Stimulated activated CD8-positive, alpha-beta memory T cell treated with anti-CD3 and anti-CD28 coated beads, Interleukin-15, amount 100 ng/mL, for 1 hour (primary cell): Measurements from ENCODE around the gene SPINDOC.
"Not testable (repeated sequence)": the region's sequence is repeated elsewhere in the genome, so short reads cannot be mapped to it uniquely, and the experiment has no call there.

Source experiments
- DNase-seq: peaks from one replicate; pipeline ENCODE4 v3.0.0-alpha.2; 2020; ENCODE audit warnings: low read depth

The SPINDOC gene

GRCh38 chr11:63785823-63786222 lies 27.4 kb upstream of the SPINDOC start:
- no peak for DNase-seq

- no peak for DNase-seq
Measured at GRCh38 chr11:63791495-63792167, 21.6 kb upstream of the SPINDOC start.

GRCh38 chr11:63793161-63793560 lies 20.1 kb upstream of the SPINDOC start:
- DNase-seq = no peak

- DNase-seq = no peak
Measured at GRCh38 chr11:63795066-63795465, 18.2 kb upstream of the SPINDOC start.

GRCh38 chr11:63800921-63801320 lies 12.3 kb upstream of the SPINDOC start:
- DNase-seq = no peak

- DNase-seq = no peak
Measured at GRCh38 chr11:63802637-63803414, 10.4 kb upstream of the SPINDOC start.

- DNase-seq = no peak
Measured at GRCh38 chr11:63804259-63804658, 9.0 kb upstream of the SPINDOC start.

- no peak for DNase-seq
Measured at GRCh38 chr11:63805844-63806415, 7.3 kb upstream of the SPINDOC start.

GRCh38 chr11:63810383-63810782 lies 2.9 kb upstream of the SPINDOC start:
- DNase-seq = not testable (repeated sequence)

- DNase-seq = no peak
Measured at GRCh38 chr11:63811522-63811921, 1.7 kb upstream of the SPINDOC start.

- peak; percentile 4 for DNase-seq
Measured at GRCh38 chr11:63813563-63814382, 517 bp downstream of the SPINDOC start.

GRCh38 chr11:63814383-63814736 lies 1.1 kb downstream of the SPINDOC start:
- no peak for DNase-seq

- DNase-seq = no peak
Measured at GRCh38 chr11:63816166-63816565, 2.9 kb downstream of the SPINDOC start.

- no peak for DNase-seq
Measured at GRCh38 chr11:63816732-63817131, 3.5 kb downstream of the SPINDOC start.

- DNase-seq = no peak
Measured at GRCh38 chr11:63817758-63818498, 4.7 kb downstream of the SPINDOC start.

- no peak for DNase-seq
Measured at GRCh38 chr11:63818609-63819008, 5.4 kb downstream of the SPINDOC start.

- no peak for DNase-seq
Measured at GRCh38 chr11:63821411-63821810, 8.2 kb downstream of the SPINDOC start.

GRCh38 chr11:63826471-63827190 lies 13.4 kb downstream of the SPINDOC start:
- no peak for DNase-seq

GRCh38 chr11:63829823-63830489 lies 16.7 kb downstream of the SPINDOC start:
- DNase-seq = no peak

GRCh38 chr11:63831326-63831725 lies 18.1 kb downstream of the SPINDOC start:
- no peak for DNase-seq

- DNase-seq = no peak
Measured at GRCh38 chr11:63832336-63832735, 19.1 kb downstream of the SPINDOC start.
